ENCODE measurements around the gene UGP2. TPM values are rescaled to one million over a fixed set of nuclear protein-coding genes. Genes with fewer than 3 reads are reported as not detected.

Gene UGP2
- total RNA-seq, 1 experiment from 2014 or later, result 883 TPM

DNA sequence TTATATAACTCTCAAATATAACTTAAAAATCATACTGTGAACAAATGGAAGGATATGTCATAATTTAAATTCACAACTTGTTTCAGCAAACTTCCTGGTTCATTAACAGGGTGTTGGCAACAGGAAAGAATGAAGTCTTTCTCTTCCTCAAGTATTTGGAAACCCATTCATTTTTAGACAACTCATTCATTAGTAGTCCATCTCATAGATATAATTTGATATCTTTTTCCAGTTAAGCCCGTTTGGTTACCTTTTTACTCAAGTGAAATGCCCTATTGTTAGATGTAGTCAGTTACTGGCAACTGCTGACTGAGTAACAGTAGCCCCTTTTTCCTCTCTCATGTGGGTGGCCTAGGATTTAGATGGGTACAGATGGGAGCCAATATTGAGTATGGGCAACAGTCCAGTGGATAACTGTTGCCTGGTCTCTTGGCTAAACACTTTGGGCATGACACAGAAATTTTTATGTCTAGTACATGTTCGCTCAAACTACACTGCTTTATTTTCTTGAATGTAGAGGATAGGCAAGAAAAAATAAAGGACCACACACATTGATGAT is 4.6 kb upstream of the UGP2 start:
- H3K4ac ChIP-seq (ENCODE audit: low read depth, low read length), result no peak overlapping the region
- no peak overlapping the region for H2BK120ac ChIP-seq (ENCODE audit: low read depth, low read length, poor library complexity, severe bottlenecking)
- H3K27ac ChIP-seq (ENCODE audit: insufficient read length, low read depth, low read length), result no peak overlapping the region
- H3K18ac ChIP-seq (ENCODE audit: insufficient read length, low read depth, low read length), result no peak overlapping the region
- H2BK15ac ChIP-seq (ENCODE audit: low read depth, low read length), result no peak overlapping the region
- H2BK5ac ChIP-seq (ENCODE audit: insufficient read length, low read length), result no peak overlapping the region
- peaks cover 20 to 31% of the 10 kb centered on the region in 2 experiments for H3K4me1 Mint-ChIP-seq
- H4K91ac ChIP-seq (ENCODE audit: insufficient read length, low read depth, low read length), result no peak overlapping the region
- H3K14ac ChIP-seq (ENCODE audit: insufficient read depth, low read length), result no peak overlapping the region
- H2BK12ac ChIP-seq (ENCODE audit: insufficient read length, low read depth, low read length), result no peak overlapping the region
- H3K27me3 Mint-ChIP-seq (ENCODE audit: low read depth), result no peaks in the 10 kb centered on the region
- peaks cover 4% of the 10 kb centered on the region for H3K79me2 ChIP-seq (ENCODE audit: insufficient read depth, low read length)
- no peak overlapping the region for H2AK5ac ChIP-seq (ENCODE audit: insufficient read length, low read length)
- H3K79me1 ChIP-seq (ENCODE audit: insufficient read depth, low read depth, low read length, poor library complexity, severe bottlenecking), result no peaks in the 10 kb centered on the region
- peaks cover 4 to 5% (median 5%) of the 10 kb centered on the region in 3 experiments for H3K36me3 Mint-ChIP-seq (ENCODE audit: insufficient read depth in 1 of 3, low read depth in 3 of 3)
- no peaks in the 10 kb centered on the region for H3K27me3 ChIP-seq (ENCODE audit: insufficient read depth, low read length)
- no peak overlapping the region for H2BK20ac ChIP-seq (ENCODE audit: low read depth, low read length, poor library complexity, severe bottlenecking)
- peak overlapping the region in 1 of 3 experiments; percentile 34; a peak in 1 of 7 replicates for H3K27ac Mint-ChIP-seq
- H3K23ac ChIP-seq (ENCODE audit: insufficient read length, low read depth, low read length), result no peak overlapping the region
- H3K9me3 Mint-ChIP-seq, result no peaks in the 10 kb centered on the region; a peak in 1 of 5 replicates
- no peak overlapping the region for H4K5ac ChIP-seq (ENCODE audit: insufficient read length, low read depth, low read length)
- no peak overlapping the region for H3K4me2 ChIP-seq (ENCODE audit: insufficient read depth, insufficient read length, low read length)
- no CpG with 5 or more reads among the region's 2 CpGs for WGBS (ENCODE audit: extremely low coverage, insufficient read length, low lambda C conversion rate)
- H2AFZ ChIP-seq (ENCODE audit: low read length), result no peak overlapping the region
- no peaks in the 10 kb centered on the region for H3K4me1 ChIP-seq (ENCODE audit: insufficient read depth, low read length)
- no peak overlapping the region for H4K8ac ChIP-seq (replicated peaks; ENCODE audit: insufficient read length, low read depth, low read length)
- no peak overlapping the region for H3K9ac ChIP-seq (ENCODE audit: extremely low read depth, insufficient read length, low read length)
- H3T11ph ChIP-seq (ENCODE audit: low read length), result no peak overlapping the region
- no peak for DNase-seq
- peaks cover 5% of the 10 kb centered on the region for H3K23me2 ChIP-seq (ENCODE audit: insufficient read length, low read depth, low read length, poor library complexity, severe bottlenecking)
- no peaks in the 10 kb centered on the region for H4K20me1 ChIP-seq (ENCODE audit: control insufficient read depth, insufficient read depth, insufficient read length)
- no peak for TF ChIP-seq CTCF (conservative IDR thresholded peaks at IDR 0.05)
- no peaks in the 10 kb centered on the region for H3K9me3 ChIP-seq (ENCODE audit: control insufficient read depth, low read depth, low read length)
- H3K56ac ChIP-seq (ENCODE audit: insufficient read length, low read depth, low read length), result no peak overlapping the region
- H3K4me3 Mint-ChIP-seq, result peak overlapping the region in 1 of 2 experiments; percentile 47; a peak in 1 of 5 replicates

All from H9 (cell line).